Panc1 (cell line): ENCODE measurements around the gene DCAF11. TPM values are rescaled to one million over a fixed set of nuclear protein-coding genes. Genes with fewer than 3 reads are reported as not detected.

Experiments used
- ATAC-seq: fragments of 200-7000 bp; cut with Tn5 transposase; 2 replicates; pipeline ENCODE4 v1.9.1; 2020; ENCODE audit warnings: mild to moderate bottlenecking, moderate library complexity
- Bru-seq: library from RNA; stranded (reverse); fragments of 400-500 nt; gene quantifications from one replicate; lab custom pipeline; 2021; lab: Mats Ljungman, UMichigan
- BruChase-seq, 2 experiments: library from RNA; stranded (reverse); fragments of 400-500 nt; gene quantifications; one replicate each; lab custom pipeline; 2021; lab: Mats Ljungman, UMichigan
- BruUV-seq: library from RNA; stranded (reverse); fragments of 400-500 nt; replicated peaks from 2 replicates; lab custom pipeline; 2021; lab: Mats Ljungman, UMichigan
- CTCF ChIA-PET: fragments of 300-600 bp; sonication (Branson Sonifier 250); formaldehyde crosslinking; loops from one replicate; lab custom pipeline; 2022; ENCODE audit warnings: antibody characterized with exemption; lab: Charles Lee
- POLR2A ChIA-PET: fragments of 300-600 bp; sonication (Branson Sonifier 250); formaldehyde crosslinking; loops from one replicate; lab custom pipeline; 2022; ENCODE audit warnings: antibody characterized with exemption; lab: Charles Lee
- DNase-seq: peaks from one replicate; pipeline ENCODE4 v3.0.0-alpha.2; 2010; ENCODE audit warnings: low read depth, low spot score
- H3K27ac ChIP-seq: 2 replicates; pipeline ENCODE4 v1.5.1; 2011; ENCODE audit warnings: mild to moderate bottlenecking, low read length, inconsistent platforms
- H3K27me3 ChIP-seq: fragments of 200-500 bp; sonication (Bioruptor generic); 2 replicates; pipeline ENCODE4 v1.6.0; 2014; ENCODE audit warnings: low read length, inconsistent platforms; ENCODE audit not compliant: control insufficient read depth, insufficient read depth
- H3K36me3 ChIP-seq: fragments of 200-500 bp; sonication (Bioruptor generic); 2 replicates; pipeline ENCODE4 v1.5.1; 2014; ENCODE audit warnings: inconsistent platforms, mild to moderate bottlenecking, low read length, moderate library complexity; ENCODE audit not compliant: control insufficient read depth, insufficient read depth
- H3K4me1 ChIP-seq: 2 replicates; pipeline ENCODE4 v1.5.1; 2011; ENCODE audit warnings: inconsistent platforms, mild to moderate bottlenecking, low read length, moderate library complexity; ENCODE audit not compliant: control insufficient read depth, insufficient read depth
- H3K4me3 ChIP-seq, 2 experiments: 2 replicates each; pipeline ENCODE4 v1.5.1; 2011 to 2012; ENCODE audit warnings: low read depth in 2 of 2, low read length in 2 of 2, mild to moderate bottlenecking in 2 of 2, inconsistent platforms in 1 of 2, moderate library complexity in 1 of 2
- H3K9me3 ChIP-seq: fragments of 200-500 bp; sonication (Bioruptor generic); 2 replicates; pipeline ENCODE4 v1.5.1; 2014; ENCODE audit warnings: low read depth, mild to moderate bottlenecking, inconsistent platforms, low read length, moderate library complexity; ENCODE audit not compliant: control insufficient read depth, insufficient read depth
- POLR2AphosphoS5 ChIP-seq: IDR thresholded peaks from 2 replicates; pipeline ENCODE4 v1.6.1; 2012; ENCODE audit warnings: mild to moderate bottlenecking, low read depth, low read length, moderate library complexity
- SIN3A ChIP-seq: IDR thresholded peaks from 2 replicates; pipeline ENCODE4 v1.6.1; 2012; ENCODE audit warnings: low read depth, mild to moderate bottlenecking, low read length, moderate library complexity, borderline replicate concordance; ENCODE audit not compliant: insufficient read depth
- TCF7L2 ChIP-seq: IDR thresholded peaks from 2 replicates; pipeline ENCODE4 v1.6.1; 2011; ENCODE audit warnings: mild to moderate bottlenecking, low read depth, low read length, inconsistent platforms
- in situ Hi-C: cut with HindIII; loops from 2 replicates; pipeline ENCODE4 v1.10.0; 2016; ENCODE audit warnings: low sequenced_read_pairs, low pct_unique_long_range_greater_than_20kb
- intact Hi-C: fragments of 100-400 bp; cut with micrococcal nuclease; formaldehyde crosslinking; loops from one replicate; pipeline ENCODE4 v1.10.0; 2022; ENCODE audit not compliant: unreplicated experiment
- long read RNA-seq: library from polyadenylated mRNA; unstranded; transcript quantifications from one replicate; pipeline ENCODE4 v2.0.0, GENCODE V29; 2021; ENCODE audit not compliant: unreplicated experiment
- polyA plus RNA-seq: library from polyadenylated mRNA; unstranded; fragments of >200 nt; gene quantifications from one replicate; pipeline ENCODE4 v1.2.1, GENCODE V29; 2012; ENCODE audit warnings: missing spikeins; ENCODE audit not compliant: insufficient read length
- total RNA-seq: library from RNA; stranded (reverse); gene quantifications from one replicate; pipeline ENCODE4 v1.2.1, GENCODE V29; 2021; ENCODE audit not compliant: unreplicated experiment
- TF ChIP-seq, protein P1 (sequence below), 2 experiments: IDR thresholded peaks; 2 replicates each; pipeline ENCODE4 v1.6.1; 2011 to 2012; ENCODE audit warnings: low read depth in 2 of 2, control low read depth in 1 of 2, low read length in 1 of 2, mild to moderate bottlenecking in 1 of 2, moderate library complexity in 1 of 2; ENCODE audit not compliant: insufficient read depth in 1 of 2
- TF ChIP-seq, protein P2 (sequence below): fragments of 450-650 bp; IDR thresholded peaks from 2 replicates; pipeline ENCODE4 v1.5.1; 2017; ENCODE audit warnings: mild to moderate bottlenecking

Gene DCAF11
- total RNA-seq (37.4 TPM), Bru-seq, nascent RNA (percentile 71 among the genes with signal in this experiment), BruChase-seq, experiment 1, labeled RNA remaining after a 2-hour chase (percentile 76 among the genes with signal in this experiment), BruChase-seq, experiment 2, labeled RNA remaining after a 6-hour chase (percentile 86 among the genes with signal in this experiment)
- polyA plus RNA-seq: 37.8 TPM
- long read RNA-seq, full-length matches to known transcripts: 16 of 44 reads
- long read RNA-seq, partial matches to known transcripts: 14 of 44 reads
- long read RNA-seq, other reads (novel, unspliced or antisense): 14 of 44 reads

DNA sequence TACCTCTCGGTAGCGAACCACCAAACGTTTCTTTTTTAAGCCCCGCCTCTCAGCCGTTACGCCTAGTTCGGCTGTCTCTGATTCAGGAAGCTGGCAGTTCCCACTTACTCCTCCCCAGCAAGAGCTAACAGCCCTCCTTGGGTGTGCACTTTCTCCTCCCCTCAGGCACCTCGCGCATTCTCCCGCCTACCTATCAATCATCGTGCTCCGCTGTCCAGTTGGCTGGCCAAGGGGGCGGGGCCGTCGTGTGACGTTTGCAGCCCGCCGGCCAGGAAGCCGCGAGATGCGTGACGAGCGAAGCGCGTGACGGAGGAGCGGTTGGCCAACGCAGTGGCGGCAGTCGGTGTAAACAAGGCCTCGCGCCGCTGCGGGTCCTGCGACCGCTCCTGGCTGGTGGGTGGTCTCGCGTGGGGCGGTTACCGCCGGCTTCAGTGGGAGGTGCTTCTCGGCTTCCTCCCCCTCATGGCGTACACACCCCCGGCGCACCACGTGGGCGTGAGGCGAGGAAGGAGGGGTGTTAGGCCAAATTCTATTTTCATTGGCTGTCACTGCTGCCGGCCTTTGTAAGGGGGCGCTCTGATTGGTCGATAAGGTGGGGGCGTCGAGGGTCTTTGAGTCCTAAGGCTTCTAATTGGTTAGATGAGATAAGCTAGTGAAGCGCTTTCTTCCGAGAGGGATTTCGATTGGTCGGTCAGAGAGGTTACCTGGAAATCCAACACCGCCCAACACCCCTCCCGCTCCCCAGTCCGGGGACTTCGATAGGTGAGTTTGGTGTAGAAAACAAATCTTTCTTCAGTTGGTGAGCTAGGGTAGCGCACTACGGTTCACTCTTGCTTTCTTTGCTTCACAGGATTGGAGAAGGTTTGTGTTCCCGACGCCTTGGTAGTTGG is at the start of gene DCAF11, which contains the start of gene NRL:
Gene DCAF11, plus strand, starts transcription at position 246 of the 890 bp plus-strand sequence. CDS start 818 bp downstream, outside the sequence.
Gene NRL, minus strand, starts transcription at position 418 of the 890 bp plus-strand sequence. CDS start 32,101 bp downstream, outside the sequence.
- H3K4me3 ChIP-seq: peak within 1 kb of the TSS; percentile 86 to 98
- no peaks in the 10 kb centered on the region for H3K27me3 ChIP-seq
- no TSS peak for BruUV-seq
- H3K4me1 ChIP-seq: no peaks in the 10 kb centered on the region
- POLR2A ChIA-PET: interaction anchor here (0.6 to 1.7 kb wide), 4 partner anchors 21 to 114 kb away, joined by 3 to 13 read pairs (median 4); partner anchors contain the start of genes PSME1 and RNF31
- no peaks in the 10 kb centered on the region; the same call in none of the 2 replicates for H3K36me3 ChIP-seq
- peak; percentile 95 for ATAC-seq
- no peaks in the 10 kb centered on the region for H3K9me3 ChIP-seq
- CTCF ChIA-PET: interaction anchor here (0.5 to 1.6 kb wide), 4 partner anchors 22 to 544 kb away, joined by 3 to 6 read pairs (median 4); partner anchors contain the start of gene PSME1
- TF ChIP-seq, protein P1, sequence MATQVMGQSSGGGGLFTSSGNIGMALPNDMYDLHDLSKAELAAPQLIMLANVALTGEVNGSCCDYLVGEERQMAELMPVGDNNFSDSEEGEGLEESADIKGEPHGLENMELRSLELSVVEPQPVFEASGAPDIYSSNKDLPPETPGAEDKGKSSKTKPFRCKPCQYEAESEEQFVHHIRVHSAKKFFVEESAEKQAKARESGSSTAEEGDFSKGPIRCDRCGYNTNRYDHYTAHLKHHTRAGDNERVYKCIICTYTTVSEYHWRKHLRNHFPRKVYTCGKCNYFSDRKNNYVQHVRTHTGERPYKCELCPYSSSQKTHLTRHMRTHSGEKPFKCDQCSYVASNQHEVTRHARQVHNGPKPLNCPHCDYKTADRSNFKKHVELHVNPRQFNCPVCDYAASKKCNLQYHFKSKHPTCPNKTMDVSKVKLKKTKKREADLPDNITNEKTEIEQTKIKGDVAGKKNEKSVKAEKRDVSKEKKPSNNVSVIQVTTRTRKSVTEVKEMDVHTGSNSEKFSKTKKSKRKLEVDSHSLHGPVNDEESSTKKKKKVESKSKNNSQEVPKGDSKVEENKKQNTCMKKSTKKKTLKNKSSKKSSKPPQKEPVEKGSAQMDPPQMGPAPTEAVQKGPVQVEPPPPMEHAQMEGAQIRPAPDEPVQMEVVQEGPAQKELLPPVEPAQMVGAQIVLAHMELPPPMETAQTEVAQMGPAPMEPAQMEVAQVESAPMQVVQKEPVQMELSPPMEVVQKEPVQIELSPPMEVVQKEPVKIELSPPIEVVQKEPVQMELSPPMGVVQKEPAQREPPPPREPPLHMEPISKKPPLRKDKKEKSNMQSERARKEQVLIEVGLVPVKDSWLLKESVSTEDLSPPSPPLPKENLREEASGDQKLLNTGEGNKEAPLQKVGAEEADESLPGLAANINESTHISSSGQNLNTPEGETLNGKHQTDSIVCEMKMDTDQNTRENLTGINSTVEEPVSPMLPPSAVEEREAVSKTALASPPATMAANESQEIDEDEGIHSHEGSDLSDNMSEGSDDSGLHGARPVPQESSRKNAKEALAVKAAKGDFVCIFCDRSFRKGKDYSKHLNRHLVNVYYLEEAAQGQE (IDR thresholded peaks at IDR 0.05; ENCODE audit: insufficient read depth in 1 of 2, low read depth in 2 of 2, low read length in 1 of 2): no peak
- TF ChIP-seq TCF7L2: peak; percentile 29; the same call in 1 of the 2 replicates
- TF ChIP-seq, protein P2, sequence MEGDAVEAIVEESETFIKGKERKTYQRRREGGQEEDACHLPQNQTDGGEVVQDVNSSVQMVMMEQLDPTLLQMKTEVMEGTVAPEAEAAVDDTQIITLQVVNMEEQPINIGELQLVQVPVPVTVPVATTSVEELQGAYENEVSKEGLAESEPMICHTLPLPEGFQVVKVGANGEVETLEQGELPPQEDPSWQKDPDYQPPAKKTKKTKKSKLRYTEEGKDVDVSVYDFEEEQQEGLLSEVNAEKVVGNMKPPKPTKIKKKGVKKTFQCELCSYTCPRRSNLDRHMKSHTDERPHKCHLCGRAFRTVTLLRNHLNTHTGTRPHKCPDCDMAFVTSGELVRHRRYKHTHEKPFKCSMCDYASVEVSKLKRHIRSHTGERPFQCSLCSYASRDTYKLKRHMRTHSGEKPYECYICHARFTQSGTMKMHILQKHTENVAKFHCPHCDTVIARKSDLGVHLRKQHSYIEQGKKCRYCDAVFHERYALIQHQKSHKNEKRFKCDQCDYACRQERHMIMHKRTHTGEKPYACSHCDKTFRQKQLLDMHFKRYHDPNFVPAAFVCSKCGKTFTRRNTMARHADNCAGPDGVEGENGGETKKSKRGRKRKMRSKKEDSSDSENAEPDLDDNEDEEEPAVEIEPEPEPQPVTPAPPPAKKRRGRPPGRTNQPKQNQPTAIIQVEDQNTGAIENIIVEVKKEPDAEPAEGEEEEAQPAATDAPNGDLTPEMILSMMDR: no peak
- TF ChIP-seq POLR2AphosphoS5: peak; percentile 65
- TF ChIP-seq SIN3A: peak; percentile 40; the same call in 1 of the 2 replicates
- intact Hi-C loops (no loop called here), in situ Hi-C loops (no loop called here)
- DNase-seq: peak; percentile 95
- peak within 1 kb of the TSS; percentile 95 for H3K27ac ChIP-seq

DNA sequence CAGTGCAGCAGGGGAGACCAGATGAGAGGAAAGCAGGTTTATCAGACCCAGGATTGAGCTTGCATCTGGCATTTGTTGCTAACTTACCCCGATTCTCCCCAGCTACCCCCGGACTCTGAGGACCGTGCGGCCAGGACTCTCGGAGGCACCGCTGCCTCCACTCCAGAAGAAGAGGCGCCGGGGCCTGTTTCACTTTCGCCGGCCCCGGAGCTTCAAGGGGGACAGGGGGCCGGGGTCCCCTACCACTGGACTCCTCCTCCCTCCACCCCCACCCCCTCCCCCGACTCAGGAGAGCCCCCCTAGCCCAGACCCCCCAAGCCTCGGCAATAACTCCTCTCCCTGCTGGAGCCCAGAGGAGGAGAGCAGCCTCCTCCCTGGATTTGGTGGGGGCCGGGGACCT is 49.7 kb upstream of the DCAF11 start:
- TF ChIP-seq SIN3A (no peak), TCF7L2 (no peak), POLR2AphosphoS5 (no peak)
- TF ChIP-seq, protein P1 (IDR thresholded peaks at IDR 0.05; ENCODE audit: insufficient read depth in 1 of 2, low read depth in 2 of 2, low read length in 1 of 2): no peak
- TF ChIP-seq, protein P2: no peak
- Histone ChIP-seq H3K36me3 (no peaks in the 10 kb centered on the region), H3K4me1 (no peaks in the 10 kb centered on the region), H3K4me3 (no peak overlapping the region), H3K27me3 (no peaks in the 10 kb centered on the region), H3K27ac (no peak overlapping the region), H3K9me3 (no peaks in the 10 kb centered on the region)
- intact Hi-C loops (no loop called here), in situ Hi-C loops (no loop called here)
- no peak for DNase-seq
- CTCF ChIA-PET: no interaction called here
- POLR2A ChIA-PET: no interaction called here
- BruUV-seq: no TSS peak
- ATAC-seq: no peak
